Activated CD8-positive, alpha-beta T cell treated with anti-CD3 and anti-CD28 coated beads for 36 hours (primary cell): Measurements from ENCODE around the gene CUEDC2. TPM values are rescaled to one million over a fixed set of nuclear protein-coding genes. Genes with fewer than 3 reads are reported as not detected.

Experiments used
- ATAC-seq: fragments of 200-7000 bp; cut with Tn5 transposase; one replicate; pipeline ENCODE4 v1.10.0; 2021; ENCODE audit warnings: mild to moderate bottlenecking, moderate library complexity
- CTCF ChIA-PET: fragments of 350-600 bp; sonication (Branson Sonifier 250); formaldehyde crosslinking; loops from one replicate; lab custom pipeline; 2021; ENCODE audit warnings: antibody characterized with exemption; lab: Charles Lee
- POLR2A ChIA-PET: fragments of 350-600 bp; sonication (Branson Sonifier 250); formaldehyde crosslinking; loops from one replicate; lab custom pipeline; 2021; ENCODE audit warnings: antibody characterized with exemption; lab: Charles Lee
- DNase-seq: peaks from one replicate; pipeline ENCODE4 v3.0.0-alpha.2; 2020
- H3K27ac Mint-ChIP-seq: one replicate; pipeline ENCODE4 v1.8.0; 2021; ENCODE audit warnings: mild to moderate bottlenecking, mixed read lengths
- H3K27me3 Mint-ChIP-seq: one replicate; pipeline ENCODE4 v1.8.0; 2021; ENCODE audit warnings: mixed read lengths
- H3K36me3 Mint-ChIP-seq: one replicate; pipeline ENCODE4 v1.8.0; 2021; ENCODE audit warnings: low read depth, mixed read lengths
- H3K4me1 Mint-ChIP-seq: one replicate; pipeline ENCODE4 v1.8.0; 2021; ENCODE audit warnings: low read depth, mixed read lengths
- H3K4me3 Mint-ChIP-seq: one replicate; pipeline ENCODE4 v1.8.0; 2021; ENCODE audit warnings: mild to moderate bottlenecking, moderate library complexity, mixed read lengths
- H3K9me3 Mint-ChIP-seq: one replicate; pipeline ENCODE4 v1.8.0; 2021; ENCODE audit warnings: mixed read lengths
- intact Hi-C: fragments of 100-400 bp; cut with micrococcal nuclease; formaldehyde crosslinking; loops from one replicate; pipeline ENCODE4 v1.10.0; 2022
- total RNA-seq, 2 experiments: library from RNA; stranded (reverse); gene quantifications; one replicate each; pipeline ENCODE4 v1.2.3, GENCODE V29; 2021
- TF ChIP-seq, protein P1 (sequence below): fragments of 200-600 bp; IDR thresholded peaks from one replicate; pipeline ENCODE4 v1.8.0; 2022; ENCODE audit warnings: antibody characterized with exemption, mild to moderate bottlenecking

CUEDC2 gene
- total RNA-seq, 2 experiments from 2014 or later, result 71.8 to 76.4 TPM

GRCh38 chr10:102400076-102400475 is 32.3 kb downstream of the CUEDC2 start:
- Mint-ChIP-seq H3K27me3 (no peaks in the 10 kb centered on the region), H3K4me3 (peak overlapping the region; percentile 93), H3K27ac (peak overlapping the region; percentile 86), H3K36me3 (peaks cover 69% of the 10 kb centered on the region), H3K9me3 (no peaks in the 10 kb centered on the region), H3K4me1 (peaks cover 47% of the 10 kb centered on the region)
- POLR2A ChIA-PET, result interaction anchor here (0.5 to 9.1 kb wide), 11 partner anchors 5 to 248 kb away, joined by 3 to 107 read pairs (median 16); partner anchors contain the start of genes C10orf95, CUEDC2, FBXL15 and NOLC1
- TF ChIP-seq, protein P1, sequence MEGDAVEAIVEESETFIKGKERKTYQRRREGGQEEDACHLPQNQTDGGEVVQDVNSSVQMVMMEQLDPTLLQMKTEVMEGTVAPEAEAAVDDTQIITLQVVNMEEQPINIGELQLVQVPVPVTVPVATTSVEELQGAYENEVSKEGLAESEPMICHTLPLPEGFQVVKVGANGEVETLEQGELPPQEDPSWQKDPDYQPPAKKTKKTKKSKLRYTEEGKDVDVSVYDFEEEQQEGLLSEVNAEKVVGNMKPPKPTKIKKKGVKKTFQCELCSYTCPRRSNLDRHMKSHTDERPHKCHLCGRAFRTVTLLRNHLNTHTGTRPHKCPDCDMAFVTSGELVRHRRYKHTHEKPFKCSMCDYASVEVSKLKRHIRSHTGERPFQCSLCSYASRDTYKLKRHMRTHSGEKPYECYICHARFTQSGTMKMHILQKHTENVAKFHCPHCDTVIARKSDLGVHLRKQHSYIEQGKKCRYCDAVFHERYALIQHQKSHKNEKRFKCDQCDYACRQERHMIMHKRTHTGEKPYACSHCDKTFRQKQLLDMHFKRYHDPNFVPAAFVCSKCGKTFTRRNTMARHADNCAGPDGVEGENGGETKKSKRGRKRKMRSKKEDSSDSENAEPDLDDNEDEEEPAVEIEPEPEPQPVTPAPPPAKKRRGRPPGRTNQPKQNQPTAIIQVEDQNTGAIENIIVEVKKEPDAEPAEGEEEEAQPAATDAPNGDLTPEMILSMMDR, result no peak
- no peak for ATAC-seq
- intact Hi-C loops, result no loop called here
- no peak for DNase-seq
- CTCF ChIA-PET, result interaction anchor here (1.0 to 15.2 kb wide), 24 partner anchors 11 to 285 kb away, joined by 3 to 143 read pairs (median 5); partner anchors contain the start of genes C10orf95, FBXL15 and GBF1

DNA sequence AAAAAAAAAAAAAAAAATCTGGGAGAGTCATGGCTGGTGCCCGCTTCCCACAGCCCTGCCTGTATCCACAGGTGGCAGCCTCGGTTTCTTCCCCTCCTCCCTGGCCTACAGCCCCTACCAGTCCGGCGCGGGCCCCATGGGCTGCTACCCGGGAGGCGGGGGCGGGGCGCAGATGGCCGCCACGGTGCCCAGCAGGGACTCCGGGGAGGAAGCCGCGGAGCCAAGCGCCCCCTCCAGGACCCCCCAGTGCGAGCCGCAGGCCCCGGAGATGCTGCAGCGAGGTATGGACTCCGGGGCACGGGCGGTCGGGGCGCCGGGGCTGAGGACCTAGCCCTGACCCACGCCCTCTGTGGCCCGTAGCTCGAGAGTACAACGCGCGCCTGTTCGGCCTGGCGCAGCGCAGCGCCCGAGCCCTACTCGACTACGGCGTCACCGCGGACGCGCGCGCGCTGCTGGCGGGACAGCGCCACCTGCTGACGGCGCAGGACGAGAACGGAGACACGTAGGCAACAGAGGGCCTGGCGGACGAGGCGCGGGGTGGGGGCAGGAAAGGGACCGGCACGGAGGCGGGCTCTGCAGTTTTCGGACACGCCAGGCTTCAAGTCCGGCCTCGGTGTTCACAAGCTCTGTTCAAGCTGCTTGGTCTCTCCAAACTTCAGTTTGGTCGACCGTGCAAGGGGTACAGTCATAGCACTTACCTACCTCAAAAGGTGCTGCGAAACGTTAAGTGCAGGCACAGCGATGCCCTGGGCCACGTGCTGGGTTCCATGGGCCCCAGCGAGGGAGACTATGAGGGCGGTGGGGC is 33.0 kb downstream of the CUEDC2 start:
- H3K4me3 Mint-ChIP-seq, result peak overlapping the region; percentile 93
- ATAC-seq (peak; percentile 58), DNase-seq (peak; percentile 92)
- POLR2A ChIA-PET, result interaction anchor here (0.5 to 9.1 kb wide), 14 partner anchors 6 to 264 kb away, joined by 3 to 107 read pairs (median 4); partner anchors contain the start of genes C10orf95, CUEDC2, FBXL15 and NOLC1
- H3K27ac Mint-ChIP-seq, result peak overlapping the region; percentile 86
- CTCF ChIA-PET, result interaction anchor here (0.7 to 15.2 kb wide), 36 partner anchors 8 to 284 kb away, joined by 3 to 143 read pairs (median 4); partner anchors contain the start of genes C10orf95, ELOVL3, FBXL15 and GBF1
- H3K4me1 Mint-ChIP-seq, result peaks cover 47% of the 10 kb centered on the region
- no peaks in the 10 kb centered on the region for H3K27me3 Mint-ChIP-seq
- TF ChIP-seq, protein P1, result peak; percentile 98
- H3K9me3 Mint-ChIP-seq, result no peaks in the 10 kb centered on the region
- peaks cover 71% of the 10 kb centered on the region for H3K36me3 Mint-ChIP-seq
- intact Hi-C loops, result no loop called here

DNA sequence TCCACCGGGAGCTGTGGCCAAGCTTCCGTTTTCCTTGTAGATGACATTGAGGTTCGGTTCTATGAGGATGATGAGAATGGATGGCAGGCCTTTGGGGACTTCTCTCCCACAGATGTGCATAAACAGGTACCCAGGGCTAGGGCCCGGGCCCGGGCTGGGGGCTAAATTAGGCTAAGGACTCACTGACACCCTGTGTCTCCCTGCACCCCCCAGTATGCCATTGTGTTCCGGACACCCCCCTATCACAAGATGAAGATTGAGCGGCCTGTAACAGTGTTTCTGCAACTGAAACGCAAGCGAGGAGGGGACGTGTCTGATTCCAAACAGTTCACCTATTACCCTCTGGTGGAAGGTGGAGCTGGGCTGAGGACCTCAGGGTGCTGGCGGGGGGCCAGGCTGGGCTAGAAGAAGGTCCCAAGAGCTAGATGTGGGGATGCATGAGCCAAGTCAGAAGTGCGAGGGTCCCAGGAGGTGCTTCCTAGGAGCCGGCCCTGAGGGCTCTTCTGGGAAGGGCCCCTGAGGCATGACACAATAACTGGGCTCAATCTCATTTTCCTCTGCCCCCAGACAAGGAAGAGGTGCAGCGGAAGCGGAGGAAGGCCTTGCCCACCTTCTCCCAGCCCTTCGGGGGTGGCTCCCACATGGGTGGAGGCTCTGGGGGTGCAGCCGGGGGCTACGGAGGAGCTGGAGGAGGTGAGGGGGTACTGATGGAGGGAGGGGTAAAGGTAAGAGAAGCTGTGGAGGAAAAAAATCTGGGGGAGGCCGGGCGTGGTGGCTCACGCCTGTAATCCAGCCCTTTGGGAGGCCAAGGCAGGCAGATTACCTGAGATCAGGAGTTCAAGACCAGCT is 34.0 kb downstream of the CUEDC2 start:
- ATAC-seq, result no peak
- H3K36me3 Mint-ChIP-seq, result peaks cover 69% of the 10 kb centered on the region

More for the DNA sequence above, 34.0 kb downstream of the CUEDC2 start:
- Mint-ChIP-seq H3K27me3 (no peaks in the 10 kb centered on the region), H3K9me3 (no peaks in the 10 kb centered on the region), H3K27ac (peak overlapping the region; percentile 67), H3K4me3 (peak overlapping the region; percentile 93), H3K4me1 (peaks cover 49% of the 10 kb centered on the region)
- TF ChIP-seq, protein P1, result no peak
- POLR2A ChIA-PET, result interaction anchor here (0.9 to 9.1 kb wide), 10 partner anchors 7 to 263 kb away, joined by 3 to 107 read pairs (median 12); partner anchors contain the start of genes C10orf95, CUEDC2, FBXL15 and PITX3
- CTCF ChIA-PET, result interaction anchor here (0.7 to 15.2 kb wide), 27 partner anchors 9 to 266 kb away, joined by 3 to 143 read pairs (median 5); partner anchors contain the start of genes C10orf95, CUEDC2, ELOVL3 and FBXL15
- intact Hi-C loops, result no loop called here
- DNase-seq, result no peak
